ENCODE results near the gene PIK3CD. TPM values are rescaled to one million over a fixed set of nuclear protein-coding genes. Genes with fewer than 3 reads are reported as not detected.

Gene PIK3CD
- total RNA-seq, 2 experiments from 2014 or later: 96.6 to 101 TPM

GRCh38 chr1:9684801-9685200 lies 33.3 kb downstream of the PIK3CD start:
- no peak overlapping the region for H3K4me3 Mint-ChIP-seq
- H3K27me3 Mint-ChIP-seq (ENCODE audit: low read depth): no peaks in the 10 kb centered on the region
- peaks cover 62% of the 10 kb centered on the region for H3K4me1 Mint-ChIP-seq (ENCODE audit: low read depth)
- H3K36me3 Mint-ChIP-seq (ENCODE audit: low read depth): peaks cover 10% of the 10 kb centered on the region
- CTCF ChIA-PET: no interaction called here
- intact Hi-C loops (cut with micrococcal nuclease): no loop called here
- H3K27ac Mint-ChIP-seq: peak overlapping the region; percentile 39
- no peaks in the 10 kb centered on the region for H3K9me3 Mint-ChIP-seq
- DNase-seq: no peak

- intact Hi-C loops (cut with micrococcal nuclease): loop anchor here (2.0 kb wide), 2 partner anchors 16 to 28 kb away; no protein-coding TSS in a partner anchor
These were observed 35.8 kb downstream of the PIK3CD start for GRCh38 chr1:9687120-9687873.

GRCh38 chr1:9687874-9688582 lies 36.5 kb downstream of the PIK3CD start:
- intact Hi-C loops (cut with micrococcal nuclease): loop anchor here (2.0 kb wide), 2 partner anchors 17 to 27 kb away; no protein-coding TSS in a partner anchor
- H3K36me3 Mint-ChIP-seq (ENCODE audit: low read depth): peaks cover 19% of the 10 kb centered on the region
- H3K27ac Mint-ChIP-seq: peak overlapping the region; percentile 46
- DNase-seq: no peak
- no peaks in the 10 kb centered on the region for H3K9me3 Mint-ChIP-seq
- H3K27me3 Mint-ChIP-seq (ENCODE audit: low read depth): no peaks in the 10 kb centered on the region
- H3K4me1 Mint-ChIP-seq (ENCODE audit: low read depth): peaks cover 71% of the 10 kb centered on the region
- CTCF ChIA-PET: interaction anchor here (0.5 to 1.3 kb wide), 9 partner anchors 16 to 62 kb away, joined by 3 to 5 read pairs (median 3); no protein-coding TSS in a partner anchor
- H3K4me3 Mint-ChIP-seq: peak overlapping the region; percentile 67

More at GRCh38 chr1:9687120-9687873, 35.8 kb downstream of the PIK3CD start:
- peak overlapping the region; percentile 67 for H3K4me3 Mint-ChIP-seq
- peak; percentile 67 for DNase-seq
- no peaks in the 10 kb centered on the region for H3K9me3 Mint-ChIP-seq
- H3K27me3 Mint-ChIP-seq (ENCODE audit: low read depth): no peaks in the 10 kb centered on the region
- CTCF ChIA-PET: interaction anchor here (0.8 to 1.7 kb wide), 6 partner anchors 10 to 60 kb away, joined by 3 to 5 read pairs (median 3); no protein-coding TSS in a partner anchor
- H3K27ac Mint-ChIP-seq: peak overlapping the region; percentile 60
- peaks cover 73% of the 10 kb centered on the region for H3K4me1 Mint-ChIP-seq (ENCODE audit: low read depth)
- H3K36me3 Mint-ChIP-seq (ENCODE audit: low read depth): peaks cover 18% of the 10 kb centered on the region

- H3K27ac Mint-ChIP-seq: peak overlapping the region; percentile 46
- H3K9me3 Mint-ChIP-seq: no peaks in the 10 kb centered on the region
- CTCF ChIA-PET: interaction anchor here (0.5 to 1.3 kb wide), 7 partner anchors 17 to 62 kb away, joined by 3 to 5 read pairs (median 3); no protein-coding TSS in a partner anchor
- intact Hi-C loops (cut with micrococcal nuclease): no loop called here
- H3K4me3 Mint-ChIP-seq: peak overlapping the region; percentile 67
- no peak for DNase-seq
- H3K36me3 Mint-ChIP-seq (ENCODE audit: low read depth): peaks cover 17% of the 10 kb centered on the region
- H3K27me3 Mint-ChIP-seq (ENCODE audit: low read depth): no peaks in the 10 kb centered on the region
- H3K4me1 Mint-ChIP-seq (ENCODE audit: low read depth): peaks cover 69% of the 10 kb centered on the region
These were observed 37.1 kb downstream of the PIK3CD start for GRCh38 chr1:9688599-9688998.

- H3K27me3 Mint-ChIP-seq (ENCODE audit: low read depth): no peaks in the 10 kb centered on the region
- H3K27ac Mint-ChIP-seq: peak overlapping the region; percentile 46
- intact Hi-C loops (cut with micrococcal nuclease): loop anchor here (1.0 kb wide), 1 partner anchor 60 kb away; no protein-coding TSS in a partner anchor
- no peaks in the 10 kb centered on the region for H3K9me3 Mint-ChIP-seq
- H3K36me3 Mint-ChIP-seq (ENCODE audit: low read depth): peaks cover 18% of the 10 kb centered on the region
- peaks cover 69% of the 10 kb centered on the region for H3K4me1 Mint-ChIP-seq (ENCODE audit: low read depth)
- DNase-seq: peak; percentile 83
- H3K4me3 Mint-ChIP-seq: peak overlapping the region; percentile 67
- CTCF ChIA-PET: interaction anchor here (0.9 to 1.3 kb wide), 3 partner anchors 33 to 61 kb away, joined by 3 to 4 read pairs (median 3); no protein-coding TSS in a partner anchor
These were observed 37.6 kb downstream of the PIK3CD start for GRCh38 chr1:9689011-9689706.

GRCh38 chr1:9689971-9690381 lies 38.4 kb downstream of the PIK3CD start:
- H3K4me3 Mint-ChIP-seq: peak overlapping the region; percentile 86
- H3K36me3 Mint-ChIP-seq (ENCODE audit: low read depth): peaks cover 22% of the 10 kb centered on the region
- H3K4me1 Mint-ChIP-seq (ENCODE audit: low read depth): peaks cover 66% of the 10 kb centered on the region
- no peaks in the 10 kb centered on the region for H3K9me3 Mint-ChIP-seq
- CTCF ChIA-PET: interaction anchor here (0.6 to 2.3 kb wide), 4 partner anchors 9 to 35 kb away, joined by 3 to 14 read pairs (median 4); no protein-coding TSS in a partner anchor
- no peaks in the 10 kb centered on the region for H3K27me3 Mint-ChIP-seq (ENCODE audit: low read depth)
- intact Hi-C loops (cut with micrococcal nuclease): loop anchor here (1.0 kb wide), 1 partner anchor 61 kb away; no protein-coding TSS in a partner anchor
- H3K27ac Mint-ChIP-seq: peak overlapping the region; percentile 54
- DNase-seq: peak; percentile 33

- Mint-ChIP-seq H3K4me1 (ENCODE audit: low read depth) (peaks cover 71% of the 10 kb centered on the region), H3K4me3 (peak overlapping the region; percentile 86), H3K9me3 (no peaks in the 10 kb centered on the region), H3K36me3 (ENCODE audit: low read depth) (peaks cover 22% of the 10 kb centered on the region), H3K27ac (peak overlapping the region; percentile 54), H3K27me3 (ENCODE audit: low read depth) (no peaks in the 10 kb centered on the region)
- no peak for DNase-seq
- CTCF ChIA-PET: interaction anchor here (0.6 to 2.3 kb wide), 9 partner anchors 9 to 63 kb away, joined by 3 to 14 read pairs (median 4); no protein-coding TSS in a partner anchor
- intact Hi-C loops (cut with micrococcal nuclease): loop anchor here (1.0 kb wide), 1 partner anchor 27 kb away; no protein-coding TSS in a partner anchor
These were observed 39.0 kb downstream of the PIK3CD start for GRCh38 chr1:9690440-9691107.

- no peaks in the 10 kb centered on the region for H3K27me3 Mint-ChIP-seq (ENCODE audit: low read depth)
- no peaks in the 10 kb centered on the region for H3K9me3 Mint-ChIP-seq
- H3K27ac Mint-ChIP-seq: peak overlapping the region; percentile 50
- peaks cover 66% of the 10 kb centered on the region for H3K4me1 Mint-ChIP-seq (ENCODE audit: low read depth)
- DNase-seq: peak; percentile 51
- H3K36me3 Mint-ChIP-seq (ENCODE audit: low read depth): peaks cover 22% of the 10 kb centered on the region
- peak overlapping the region; percentile 86 for H3K4me3 Mint-ChIP-seq
- CTCF ChIA-PET: interaction anchor here (0.6 to 2.3 kb wide), 8 partner anchors 10 to 178 kb away, joined by 3 to 14 read pairs (median 4); no protein-coding TSS in a partner anchor
- intact Hi-C loops (cut with micrococcal nuclease): loop anchor here (1.0 kb wide), 1 partner anchor 26 kb away; no protein-coding TSS in a partner anchor
These were observed 39.5 kb downstream of the PIK3CD start for GRCh38 chr1:9691108-9691445.

- intact Hi-C loops (cut with micrococcal nuclease): loop anchor here (1.0 kb wide), 1 partner anchor 26 kb away; no protein-coding TSS in a partner anchor
- peaks cover 63% of the 10 kb centered on the region for H3K4me1 Mint-ChIP-seq (ENCODE audit: low read depth)
- no peaks in the 10 kb centered on the region for H3K9me3 Mint-ChIP-seq
- peak overlapping the region; percentile 50 for H3K27ac Mint-ChIP-seq
- no peak overlapping the region for H3K4me3 Mint-ChIP-seq
- CTCF ChIA-PET: interaction anchor here (0.6 to 2.3 kb wide), 4 partner anchors 29 to 177 kb away, joined by 3 to 14 read pairs (median 6); no protein-coding TSS in a partner anchor
- no peaks in the 10 kb centered on the region for H3K27me3 Mint-ChIP-seq (ENCODE audit: low read depth)
- H3K36me3 Mint-ChIP-seq (ENCODE audit: low read depth): peaks cover 23% of the 10 kb centered on the region
- DNase-seq: no peak
These were observed 40.2 kb downstream of the PIK3CD start for GRCh38 chr1:9691691-9692090.

GRCh38 chr1:9696793-9697192 lies 45.3 kb downstream of the PIK3CD start:
- no peaks in the 10 kb centered on the region for H3K27me3 Mint-ChIP-seq (ENCODE audit: low read depth)
- peaks cover 53% of the 10 kb centered on the region for H3K4me1 Mint-ChIP-seq (ENCODE audit: low read depth)
- H3K9me3 Mint-ChIP-seq: no peaks in the 10 kb centered on the region
- DNase-seq: no peak
- no peak overlapping the region for H3K4me3 Mint-ChIP-seq
- CTCF ChIA-PET: interaction anchor here (0.6 kb wide), 1 partner anchor 209 kb away, joined by 3 read pairs; no protein-coding TSS in a partner anchor
- intact Hi-C loops (cut with micrococcal nuclease): no loop called here
- H3K36me3 Mint-ChIP-seq (ENCODE audit: low read depth): peaks cover 20% of the 10 kb centered on the region
- no peak overlapping the region for H3K27ac Mint-ChIP-seq

GRCh38 chr1:9699361-9699760 lies 47.8 kb downstream of the PIK3CD start:
- no peaks in the 10 kb centered on the region for H3K27me3 Mint-ChIP-seq (ENCODE audit: low read depth)
- CTCF ChIA-PET: interaction anchor here (0.9 kb wide), 1 partner anchor 72 kb away, joined by 3 read pairs; no protein-coding TSS in a partner anchor
- intact Hi-C loops (cut with micrococcal nuclease): no loop called here
- peaks cover 8% of the 10 kb centered on the region for H3K9me3 Mint-ChIP-seq
- H3K4me3 Mint-ChIP-seq: no peak overlapping the region
- peak overlapping the region; percentile 10 for H3K27ac Mint-ChIP-seq
- H3K36me3 Mint-ChIP-seq (ENCODE audit: low read depth): peaks cover 26% of the 10 kb centered on the region
- peaks cover 62% of the 10 kb centered on the region for H3K4me1 Mint-ChIP-seq (ENCODE audit: low read depth)
- DNase-seq: no peak
